Pancreas (tissue), 10 donors: ENCODE measurements around the gene ANAPC10. TPM values are rescaled to one million over a fixed set of nuclear protein-coding genes. Genes with fewer than 3 reads are reported as not detected.

Experiments used
- ATAC-seq, 4 donors: fragments of 200-7000 bp; cut with Tn5 transposase; one replicate each; pipeline versions ENCODE4 v1.8.0 to v1.9.1; 2020; ENCODE audit warnings: mild to moderate bottlenecking in 4 of 4, moderate library complexity in 4 of 4
- DNase-seq, 6 donors: peaks; one replicate each; pipeline ENCODE4 v3.0.0-alpha.2; 2020
- FAIRE-seq: peaks from 2 replicates; lab custom pipeline; 2012; peaks lifted over from hg19 to GRCh38; lab: Jason Lieb, UNC
- H3K27ac ChIP-seq, 4 donors: fragments of 200-600 bp; sonication (generic); 1 replicate in 3 of 4; 2 replicates in 1 of 4; pipeline versions ENCODE4 v1.5.0 to v1.8.0; 2020
- H3K27me3 ChIP-seq, 4 donors: fragments of 200-600 bp; one replicate each; pipeline ENCODE4 v1.8.0; 2021
- H3K36me3 ChIP-seq, 3 donors: fragments of 200-600 bp; sonication (generic) in 1 of 3; one replicate each; pipeline versions ENCODE4 v1.5.0 to v1.8.0; 2020 to 2021
- H3K4me1 ChIP-seq, 3 donors: fragments of 200-600 bp; one replicate each; pipeline ENCODE4 v1.8.0; 2021
- H3K4me3 ChIP-seq, 4 donors: fragments of 200-600 bp; sonication (generic) in 2 of 4; one replicate each; pipeline versions ENCODE4 v1.5.0 to v1.8.0; 2020 to 2021
- H3K9me3 ChIP-seq, 4 donors: fragments of 200-600 bp; one replicate each; pipeline ENCODE4 v1.8.0; 2021
- CTCF ChIP-seq, 4 donors: fragments of 200-600 bp; sonication (generic) in 3 of 4; IDR thresholded peaks; one replicate each; pipeline versions ENCODE4 v1.5.0 to v1.8.0; 2021; ENCODE audit warnings: antibody characterized with exemption in 4 of 4
- WGBS, 2 donors: extraction: QIAGEN DNeasy Blood & Tissue Kit; methylation state at CpG; one replicate each; pipeline ENCODE4 v1.1.7; 2013; 5-methylcytosine and 5-hydroxymethylcytosine counted together
- intact Hi-C, 3 donors: fragments of 100-400 bp; cut with DNase I; formaldehyde crosslinking; loops; one replicate each; pipeline versions ENCODE4 v1.11.1 to v1.14.2; 2022
- polyA plus RNA-seq, 2 donors: library from polyadenylated mRNA; stranded (reverse); fragments of 200-250 nt; gene quantifications; one replicate each; pipeline ENCODE4 v1.2.3, GENCODE V29; 2013
- total RNA-seq, 6 donors: library from RNA; stranded (reverse); fragmentation: NEBNext Ultra II Directional in 4 of 6; extraction: Animal tissue kit (Norgen Biotek cat#: 25700) in 4 of 6; gene quantifications; one replicate each; pipeline versions ENCODE4 v1.2.1 to v1.2.4, GENCODE V29; 2021 to 2023
- donor health status: healthy with polysubstance abuse.
- donor health status: DM: no; HTN: no; CAD: no; lungs with moderate emphysema.
- donor health status: DM: no; HTN: no; CAD: no.
- donor health status: control.
- donor health status: control.
- donor health status: Bipolar disorder and iron deficiency.
- donor health status: DM: yes; HTN: yes; CAD: no.
- donor health status: DM: no; HTN: no; CAD: no.
- donor health status: DM: no; HTN: no; CAD: no.
- donor health status: DM: yes; HTN: yes; CAD: no.

The ANAPC10 gene
- total and polyA plus RNA-seq, 8 donors, result 5.3 to 11.1 (median 8.3) TPM

- TF ChIP-seq CTCF (IDR thresholded peaks at IDR 0.05), result no peak
- Histone ChIP-seq H3K4me3 (no peak overlapping the region), H3K27ac (no peak overlapping the region), H3K36me3 (no peaks in the 10 kb centered on the region), H3K4me1 (no peaks in the 10 kb centered on the region), H3K27me3 (no peaks in the 10 kb centered on the region), H3K9me3 (no peaks in the 10 kb centered on the region)
- intact Hi-C loops, result no loop called here
- DNase-seq (no peak), ATAC-seq (no peak), FAIRE-seq (no peak)
- WGBS, 2 donors, result 91 to 94% methylated on average over 1 of the region's 1 CpG
Observed at GRCh38 chr4:145049241-145049640, 48.8 kb downstream of the ANAPC10 start.

GRCh38 chr4:145048817-145049216 is 49.2 kb downstream of the ANAPC10 start:
- no peak for ATAC-seq
- Histone ChIP-seq H3K27me3 (no peaks in the 10 kb centered on the region), H3K4me1 (no peaks in the 10 kb centered on the region), H3K27ac (no peak overlapping the region), H3K4me3 (no peak overlapping the region), H3K36me3 (no peaks in the 10 kb centered on the region), H3K9me3 (no peaks in the 10 kb centered on the region)
- no peak for DNase-seq
- FAIRE-seq, result no peak
- intact Hi-C loops, result no loop called here
- TF ChIP-seq CTCF (IDR thresholded peaks at IDR 0.05), result no peak

- 90 to 92% methylated on average over 4 of the region's 4 CpGs for WGBS, 2 donors
- H3K4me1 ChIP-seq, result no peaks in the 10 kb centered on the region
Observed at GRCh38 chr4:145047151-145047550, 50.8 kb downstream of the ANAPC10 start.

GRCh38 chr4:145045180-145045579 is 52.8 kb downstream of the ANAPC10 start:
- DNase-seq, result no peak
- WGBS, 2 donors, result 62 to 71% methylated on average over 1 of the region's 1 CpG
- FAIRE-seq, result no peak
- H3K27me3 ChIP-seq, result no peaks in the 10 kb centered on the region
- no peak for ATAC-seq
- no peaks in the 10 kb centered on the region for H3K36me3 ChIP-seq
- intact Hi-C loops, result no loop called here
- TF ChIP-seq CTCF (IDR thresholded peaks at IDR 0.05), result no peak
- H3K4me3 ChIP-seq, result no peak overlapping the region
- H3K27ac ChIP-seq, result no peak overlapping the region
- no peaks in the 10 kb centered on the region for H3K9me3 ChIP-seq
- no peaks in the 10 kb centered on the region for H3K4me1 ChIP-seq

More at GRCh38 chr4:145047151-145047550, 50.8 kb downstream of the ANAPC10 start:
- FAIRE-seq (no peak), ATAC-seq (no peak), DNase-seq (no peak)
- no peak overlapping the region for H3K4me3 ChIP-seq
- no peak for TF ChIP-seq CTCF (IDR thresholded peaks at IDR 0.05)
- intact Hi-C loops, result no loop called here
- no peaks in the 10 kb centered on the region for H3K9me3 ChIP-seq
- H3K36me3 ChIP-seq, result no peaks in the 10 kb centered on the region
- no peak overlapping the region for H3K27ac ChIP-seq
- no peaks in the 10 kb centered on the region for H3K27me3 ChIP-seq

- Histone ChIP-seq H3K4me3 (no peak overlapping the region), H3K9me3 (no peaks in the 10 kb centered on the region), H3K36me3 (no peaks in the 10 kb centered on the region), H3K27ac (no peak overlapping the region), H3K4me1 (no peaks in the 10 kb centered on the region), H3K27me3 (no peaks in the 10 kb centered on the region)
- DNase-seq, result no peak
- FAIRE-seq, result no peak
- whole genome bisulfite sequencing, 2 donors, result 73 to 75% methylated on average over 3 of the region's 3 CpGs
- TF ChIP-seq CTCF (IDR thresholded peaks at IDR 0.05), result no peak
- no peak for ATAC-seq
- intact Hi-C loops, result no loop called here
Observed at GRCh38 chr4:145044341-145044740, 53.7 kb downstream of the ANAPC10 start.
